OCI-LY7 (cell line): ENCODE results near the gene CD274. TPM values are rescaled to one million over a fixed set of nuclear protein-coding genes. Genes with fewer than 3 reads are reported as not detected.

Experiments
- BruUV-seq: library from RNA; stranded (reverse); fragments of 400-500 nt; replicated peaks from 2 replicates; lab custom pipeline; 2021; lab: Mats Ljungman, UMichigan
- CTCF ChIA-PET: fragments of 300-600 bp; sonication (Branson Sonifier 250); formaldehyde crosslinking; loops from one replicate; lab custom pipeline; 2022; ENCODE audit warnings: antibody characterized with exemption; ENCODE audit not compliant: unreplicated experiment; lab: Charles Lee
- POLR2A ChIA-PET: fragments of 300-600 bp; sonication (Branson Sonifier 250); formaldehyde crosslinking; loops from one replicate; lab custom pipeline; 2022; ENCODE audit warnings: antibody characterized with exemption; lab: Charles Lee
- DNase-seq: peaks from one replicate; pipeline ENCODE4 v3.0.0-alpha.2; 2015; ENCODE audit warnings: low spot score
- H2AFZ ChIP-seq: fragments of 200-600 bp; sonication (generic), shearing (Covaris generic); 2 replicates; pipeline ENCODE4 v1.6.1; 2014; ENCODE audit warnings: mild to moderate bottlenecking, antibody characterized with exemption, low read length, moderate library complexity
- H3K27ac ChIP-seq: fragments of 200-600 bp; sonication (generic); 2 replicates; pipeline ENCODE4 v1.5.1; 2014; ENCODE audit warnings: mixed run types, low read depth, mild to moderate bottlenecking, moderate library complexity, low read length, inconsistent platforms; ENCODE audit not compliant: poor library complexity, severe bottlenecking
- H3K36me3 ChIP-seq: fragments of 200-600 bp; sonication (generic); 2 replicates; pipeline ENCODE4 v1.6.1; 2014; ENCODE audit warnings: mild to moderate bottlenecking, antibody characterized with exemption, low read length, moderate library complexity, mixed read lengths; ENCODE audit not compliant: insufficient read depth
- H3K4me1 ChIP-seq: fragments of 200-600 bp; sonication (generic); 2 replicates; pipeline ENCODE4 v1.5.1; 2014; ENCODE audit warnings: mild to moderate bottlenecking, low read length; ENCODE audit not compliant: insufficient read depth, poor library complexity, severe bottlenecking
- H3K4me2 ChIP-seq: fragments of 200-600 bp; sonication (generic); 2 replicates; pipeline ENCODE4 v1.6.1; 2014; ENCODE audit warnings: mild to moderate bottlenecking, low read length
- H3K4me3 ChIP-seq: fragments of 200-600 bp; sonication (generic); 2 replicates; pipeline ENCODE4 v1.5.1; 2014; ENCODE audit warnings: mild to moderate bottlenecking, low read depth, low read length; ENCODE audit not compliant: poor library complexity, severe bottlenecking
- H3K79me2 ChIP-seq: fragments of 200-600 bp; sonication (generic); 2 replicates; pipeline ENCODE4 v1.6.1; 2016; ENCODE audit warnings: low read depth, mild to moderate bottlenecking, low read length, moderate library complexity, mixed read lengths; ENCODE audit not compliant: insufficient read depth
- H3K9me2 ChIP-seq: fragments of 200-600 bp; sonication (generic); 2 replicates; pipeline ENCODE4 v1.6.1; 2016; ENCODE audit warnings: mild to moderate bottlenecking, low read length, mixed read lengths; ENCODE audit not compliant: insufficient read depth
- H3K9me3 ChIP-seq: fragments of 200-600 bp; sonication (generic); 2 replicates; pipeline ENCODE4 v1.6.1; 2014; ENCODE audit warnings: mild to moderate bottlenecking, mixed run types, low read length, mixed read lengths
- H4K20me1 ChIP-seq: fragments of 200-600 bp; sonication (generic); 2 replicates; pipeline ENCODE4 v1.6.1; 2014; ENCODE audit warnings: mild to moderate bottlenecking, antibody characterized with exemption, low read length, moderate library complexity, mixed read lengths; ENCODE audit not compliant: insufficient read depth
- EZH2phosphoT487 ChIP-seq: fragments of 200-600 bp; sonication (generic); IDR thresholded peaks from 2 replicates; pipeline ENCODE4 v1.6.1; 2018; ENCODE audit warnings: low read depth, borderline replicate concordance, mild to moderate bottlenecking, mixed run types, antibody characterized with exemption, low read length, moderate library complexity, mixed read lengths
- intact Hi-C: fragments of 100-400 bp; cut with micrococcal nuclease; formaldehyde crosslinking; loops from one replicate; pipeline ENCODE4 v1.10.0; 2022; ENCODE audit not compliant: unreplicated experiment
- total RNA-seq, 2 experiments: library from RNA; depleted of rRNA in 1 of 2; stranded (reverse); fragments of >200 nt in 1 of 2; shearing (Covaris generic) in 1 of 2; gene quantifications; 2 replicates each; pipeline ENCODE4 v1.2.3, GENCODE V29; 2014 to 2022
- TF ChIP-seq, protein P1 (sequence below): fragments of 200-600 bp; sonication (generic); conservative IDR thresholded peaks from 2 replicates; pipeline ENCODE4 v1.5.1; 2014; ENCODE audit warnings: mild to moderate bottlenecking, antibody characterized with exemption, low read length, moderate library complexity, mixed read lengths

CD274 gene
- total RNA-seq, 2 experiments from 2014 or later, result 0.15 to 0.57 TPM

DNA sequence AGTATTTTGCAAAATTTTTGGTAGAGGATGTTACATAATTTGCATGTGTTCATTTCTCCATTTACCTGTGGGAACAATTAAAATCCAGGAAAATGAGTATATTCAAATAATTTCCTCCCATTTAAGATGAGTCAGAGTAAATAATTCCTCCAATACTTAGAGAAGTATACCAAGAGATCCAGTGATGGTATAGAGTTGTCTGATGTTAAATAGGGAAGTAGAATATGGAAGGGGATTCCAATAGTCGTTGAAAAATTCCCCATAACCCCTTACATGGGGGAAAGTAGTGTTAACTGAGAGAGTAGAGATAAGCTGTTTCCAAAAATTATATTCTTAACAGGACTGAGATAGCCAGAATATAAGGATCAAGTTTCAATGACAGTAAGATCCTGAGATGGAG is 15.7 kb downstream of the CD274 start:
- no peak for TF ChIP-seq EZH2phosphoT487
- TF ChIP-seq, protein P1, sequence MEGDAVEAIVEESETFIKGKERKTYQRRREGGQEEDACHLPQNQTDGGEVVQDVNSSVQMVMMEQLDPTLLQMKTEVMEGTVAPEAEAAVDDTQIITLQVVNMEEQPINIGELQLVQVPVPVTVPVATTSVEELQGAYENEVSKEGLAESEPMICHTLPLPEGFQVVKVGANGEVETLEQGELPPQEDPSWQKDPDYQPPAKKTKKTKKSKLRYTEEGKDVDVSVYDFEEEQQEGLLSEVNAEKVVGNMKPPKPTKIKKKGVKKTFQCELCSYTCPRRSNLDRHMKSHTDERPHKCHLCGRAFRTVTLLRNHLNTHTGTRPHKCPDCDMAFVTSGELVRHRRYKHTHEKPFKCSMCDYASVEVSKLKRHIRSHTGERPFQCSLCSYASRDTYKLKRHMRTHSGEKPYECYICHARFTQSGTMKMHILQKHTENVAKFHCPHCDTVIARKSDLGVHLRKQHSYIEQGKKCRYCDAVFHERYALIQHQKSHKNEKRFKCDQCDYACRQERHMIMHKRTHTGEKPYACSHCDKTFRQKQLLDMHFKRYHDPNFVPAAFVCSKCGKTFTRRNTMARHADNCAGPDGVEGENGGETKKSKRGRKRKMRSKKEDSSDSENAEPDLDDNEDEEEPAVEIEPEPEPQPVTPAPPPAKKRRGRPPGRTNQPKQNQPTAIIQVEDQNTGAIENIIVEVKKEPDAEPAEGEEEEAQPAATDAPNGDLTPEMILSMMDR, result no peak
- no peak for DNase-seq
- no peaks in the 10 kb centered on the region for H3K36me3 ChIP-seq
- no peaks in the 10 kb centered on the region for H3K79me2 ChIP-seq
- CTCF ChIA-PET, result no interaction called here
- POLR2A ChIA-PET, result interaction anchor here (0.7 to 0.8 kb wide), 2 partner anchors 10 to 17 kb away, joined by 3 read pairs; no protein-coding TSS in a partner anchor
- H3K4me3 ChIP-seq, result no peak overlapping the region
- intact Hi-C loops, result no loop called here
- no peak overlapping the region for H3K27ac ChIP-seq
- no peaks in the 10 kb centered on the region for H3K9me3 ChIP-seq
- no TSS peak for BruUV-seq
- no peak overlapping the region for H3K4me2 ChIP-seq
- no peak overlapping the region; the same call in 1 of the 2 replicates for H2AFZ ChIP-seq
- H3K9me2 ChIP-seq, result no peaks in the 10 kb centered on the region
- peaks cover 13% of the 10 kb centered on the region for H3K4me1 ChIP-seq
- H4K20me1 ChIP-seq, result no peaks in the 10 kb centered on the region

DNA sequence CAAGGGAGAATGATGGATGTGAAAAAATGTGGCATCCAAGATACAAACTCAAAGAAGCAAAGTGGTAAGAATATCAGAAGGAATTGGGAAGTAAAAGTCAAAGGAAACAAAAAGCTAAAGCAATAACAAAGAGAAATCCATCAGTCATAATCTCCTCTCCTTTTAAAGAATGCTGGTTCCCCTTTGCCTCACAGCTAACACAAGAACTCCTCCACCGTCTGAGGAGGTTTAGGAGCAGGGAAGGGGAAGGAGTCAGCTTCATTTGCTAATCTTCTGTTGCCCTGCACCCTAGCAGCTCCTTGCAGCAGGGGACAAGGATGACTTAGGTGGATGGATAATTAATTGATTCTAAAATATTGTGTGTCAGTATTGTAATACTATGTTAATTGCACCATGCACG is 16.4 kb downstream of the CD274 start:
- intact Hi-C loops, result no loop called here
- ChIA-PET CTCF (no interaction called here), POLR2A (interaction anchor here (0.5 to 1.4 kb wide), 6 partner anchors 11 to 75 kb away, joined by 3 to 4 read pairs (median 3); partner anchors contain the start of gene CD274)
- no peak overlapping the region for H3K4me3 ChIP-seq
- H3K27ac ChIP-seq, result no peak overlapping the region
- H3K4me1 ChIP-seq, result peaks cover 13% of the 10 kb centered on the region
- TF ChIP-seq EZH2phosphoT487, result no peak
- TF ChIP-seq, protein P1, result no peak
- no peaks in the 10 kb centered on the region for H3K36me3 ChIP-seq
- no peaks in the 10 kb centered on the region for H3K9me3 ChIP-seq
- no TSS peak for BruUV-seq
- DNase-seq, result no peak
- no peak overlapping the region for H3K4me2 ChIP-seq
- no peaks in the 10 kb centered on the region for H4K20me1 ChIP-seq
- H3K9me2 ChIP-seq, result no peaks in the 10 kb centered on the region
- no peaks in the 10 kb centered on the region for H3K79me2 ChIP-seq
- H2AFZ ChIP-seq, result no peak overlapping the region

DNA sequence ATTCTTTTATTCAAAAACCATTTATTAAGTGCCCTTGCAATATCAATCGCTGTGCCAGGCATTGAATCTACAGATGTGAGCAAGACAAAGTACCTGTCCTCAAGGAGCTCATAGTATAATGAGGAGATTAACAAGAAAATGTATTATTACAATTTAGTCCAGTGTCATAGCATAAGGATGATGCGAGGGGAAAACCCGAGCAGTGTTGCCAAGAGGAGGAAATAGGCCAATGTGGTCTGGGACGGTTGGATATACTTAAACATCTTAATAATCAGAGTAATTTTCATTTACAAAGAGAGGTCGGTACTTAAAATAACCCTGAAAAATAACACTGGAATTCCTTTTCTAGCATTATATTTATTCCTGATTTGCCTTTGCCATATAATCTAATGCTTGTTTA is 18.5 kb downstream of the CD274 start:
- Histone ChIP-seq H2AFZ (no peak overlapping the region), H3K36me3 (no peaks in the 10 kb centered on the region), H3K79me2 (no peaks in the 10 kb centered on the region), H3K9me3 (no peaks in the 10 kb centered on the region), H3K27ac (no peak overlapping the region), H3K4me1 (peaks cover 13% of the 10 kb centered on the region), H3K4me3 (no peak overlapping the region), H3K4me2 (no peak overlapping the region), H4K20me1 (no peaks in the 10 kb centered on the region), H3K9me2 (no peaks in the 10 kb centered on the region)
- CTCF ChIA-PET, result no interaction called here
- intact Hi-C loops, result no loop called here
- DNase-seq, result no peak
- POLR2A ChIA-PET, result interaction anchor here (0.7 to 1.2 kb wide), 2 partner anchors 8 to 61 kb away, joined by 3 read pairs; no protein-coding TSS in a partner anchor
- TF ChIP-seq EZH2phosphoT487, result no peak
- TF ChIP-seq, protein P1, result no peak
- BruUV-seq, result no TSS peak
